Thoracic aorta (tissue), 2 donors: ENCODE data around the gene FADD. TPM values are rescaled to one million over a fixed set of nuclear protein-coding genes. Genes with fewer than 3 reads are reported as not detected.

Experiments
- ATAC-seq: fragments of 150-250 bp; one replicate; pipeline ENCODE4 v1.8.0; 2017; ENCODE audit warnings: low read depth; ENCODE audit not compliant: insufficient number of reproducible peaks, low FRiP score
- DNase-seq: peaks from one replicate; pipeline ENCODE4 v3.0.0-alpha.2; 2020; ENCODE audit warnings: low spot score
- H3K27ac ChIP-seq, 2 donors: fragments of 200-600 bp; sonication (generic); 1 replicate in 1 of 2; 2 replicates in 1 of 2; pipeline ENCODE4 v1.5.1; 2016; ENCODE audit warnings: mild to moderate bottlenecking in 2 of 2, moderate library complexity in 2 of 2
- H3K27me3 ChIP-seq: fragments of 200-600 bp; sonication (generic); replicated peaks from 2 replicates; pipeline ENCODE4 v1.6.0; 2016; ENCODE audit warnings: mild to moderate bottlenecking; ENCODE audit not compliant: insufficient read depth
- H3K36me3 ChIP-seq: fragments of 200-600 bp; sonication (generic); one replicate; pipeline ENCODE4 v1.5.1; 2016
- H3K4me1 ChIP-seq, 2 donors: fragments of 200-600 bp; sonication (generic); 1 replicate in 1 of 2; 2 replicates in 1 of 2; pipeline versions ENCODE4 v1.5.1 to v1.6.0; 2016; ENCODE audit warnings: low read depth in 2 of 2, mild to moderate bottlenecking in 1 of 2; ENCODE audit not compliant: control insufficient read depth in 1 of 2
- H3K4me3 ChIP-seq: fragments of 200-600 bp; sonication (generic); 2 replicates; pipeline ENCODE4 v1.5.1; 2016; ENCODE audit warnings: mild to moderate bottlenecking
- H3K9me3 ChIP-seq: fragments of 200-600 bp; sonication (generic); 2 replicates; pipeline ENCODE4 v1.5.1; 2016
- CTCF ChIP-seq: fragments of 200-600 bp; sonication (generic); IDR thresholded peaks from one replicate; pipeline ENCODE4 v1.5.1; 2019; ENCODE audit warnings: antibody characterized with exemption
- total RNA-seq, 2 donors: library from RNA; depleted of rRNA; stranded (reverse); fragments of >200 nt; gene quantifications; one replicate each; pipeline versions ENCODE4 v1.1.0 to v1.2.3, GENCODE V29; 2016

FADD gene
- total RNA-seq, 2 donors from 2014 or later = 19.5 to 23.2 TPM

- Histone ChIP-seq H3K36me3 (peaks cover 72% of the 10 kb centered on the region), H3K9me3 (no peaks in the 10 kb centered on the region), H3K4me3 (no peak overlapping the region), H3K27ac (no peak overlapping the region), H3K27me3 (no peaks in the 10 kb centered on the region), H3K4me1 (no peaks in the 10 kb centered on the region)
- TF ChIP-seq CTCF = no peak
- no peak for ATAC-seq
- no peak for DNase-seq
These were observed 35.2 kb upstream of the FADD start for GRCh38 chr11:70167723-70168404.

GRCh38 chr11:70168405-70168754 lies 34.7 kb upstream of the FADD start:
- no peaks in the 10 kb centered on the region for H3K4me1 ChIP-seq
- no peak overlapping the region for H3K4me3 ChIP-seq
- H3K9me3 ChIP-seq = no peaks in the 10 kb centered on the region
- ATAC-seq = no peak
- peaks cover 72% of the 10 kb centered on the region for H3K36me3 ChIP-seq
- DNase-seq = no peak
- no peak for TF ChIP-seq CTCF
- peak overlapping the region in 1 of 2 donors; percentile 5 for H3K27ac ChIP-seq
- H3K27me3 ChIP-seq = no peaks in the 10 kb centered on the region

GRCh38 chr11:70169127-70169526 lies 34.0 kb upstream of the FADD start:
- Histone ChIP-seq H3K27me3 (no peaks in the 10 kb centered on the region), H3K9me3 (no peaks in the 10 kb centered on the region), H3K4me3 (no peak overlapping the region), H3K4me1 (no peaks in the 10 kb centered on the region), H3K36me3 (peaks cover 68% of the 10 kb centered on the region), H3K27ac (peak overlapping the region in 1 of 2 donors; percentile 5)
- DNase-seq (no peak), ATAC-seq (no peak)
- no peak for TF ChIP-seq CTCF

GRCh38 chr11:70169632-70170031 lies 33.5 kb upstream of the FADD start:
- no peak for DNase-seq
- Histone ChIP-seq H3K4me3 (no peak overlapping the region), H3K27me3 (no peaks in the 10 kb centered on the region), H3K27ac (peak overlapping the region in 1 of 2 donors; percentile 19), H3K4me1 (no peaks in the 10 kb centered on the region), H3K36me3 (peaks cover 63% of the 10 kb centered on the region), H3K9me3 (no peaks in the 10 kb centered on the region)
- no peak for TF ChIP-seq CTCF
- ATAC-seq = no peak

- no peak for DNase-seq
- H3K4me1 ChIP-seq = no peaks in the 10 kb centered on the region
- no peak for TF ChIP-seq CTCF
- no peak overlapping the region for H3K4me3 ChIP-seq
- H3K27ac ChIP-seq = no peak overlapping the region
- ATAC-seq = no peak
- peaks cover 54% of the 10 kb centered on the region for H3K36me3 ChIP-seq
- no peaks in the 10 kb centered on the region for H3K27me3 ChIP-seq
- no peaks in the 10 kb centered on the region for H3K9me3 ChIP-seq
These were observed 32.4 kb upstream of the FADD start for GRCh38 chr11:70170596-70171210.
